ENCODE data around the gene JAML. TPM values are rescaled to one million over a fixed set of nuclear protein-coding genes. Genes with fewer than 3 reads are reported as not detected.

JAML gene
- total and polyA plus RNA-seq, 2 of the 13 experiments (the other 11 are each of a cell fraction or from before 2014, with no cell fraction given), result 2.0 to 3.3 TPM

GRCh38 chr11:118219732-118220131, 5.1 kb downstream of the JAML start:
- DNase-seq (ENCODE audit: low spot score) (no peak), ATAC-seq (no peak), FAIRE-seq (no peak)
- in situ Hi-C loops (cut with HindIII; ENCODE audit: extremely low pct_ligation_motif_present, low pct_unique_long_range_greater_than_20kb) (no loop called here), intact Hi-C loops (cut with micrococcal nuclease; ENCODE audit: unreplicated experiment) (no loop called here)
- peak overlapping the region; percentile 23; the same call in 1 of the 2 replicates for H3K9ac ChIP-seq (ENCODE audit: insufficient read depth, low read depth, low read length)
- H3K36me3 ChIP-seq (replicated peaks in 1 of 2; ENCODE audit: control insufficient read depth in 1 of 2, insufficient read depth in 2 of 2, low read length in 2 of 2), result no peaks in the 10 kb centered on the region
- peak overlapping the region; percentile 16 for H2AFZ ChIP-seq (ENCODE audit: low read length)
- 83% methylated on average over 1 of the region's 1 CpG for WGBS (ENCODE audit: low lambda C conversion rate)
- H3K4me2 ChIP-seq (ENCODE audit: low read depth, low read length), result no peak overlapping the region
- no peak overlapping the region for H3K27ac ChIP-seq (ENCODE audit: extremely low read length, insufficient read depth, low read length)
- no TSS peak for BruUV-seq (replicated peaks)
- peaks cover 37% of the 10 kb centered on the region for H3K4me1 ChIP-seq (ENCODE audit: insufficient read depth, low read length)
- no peaks in the 10 kb centered on the region for H3K79me2 ChIP-seq (ENCODE audit: insufficient read depth, low read length)
- TF ChIP-seq ELF1 (CRISPR knock-in tag; IDR thresholded peaks at IDR 0.05) (peak; percentile 39; the same call in 1 of the 2 replicates), ZNF780A (CRISPR knock-in tag; IDR thresholded peaks at IDR 0.05) (no peak), FOSL1 (CRISPR knock-in tag; IDR thresholded peaks at IDR 0.05; ENCODE audit: borderline replicate concordance) (no peak), ZNF501 (CRISPR knock-in tag; IDR thresholded peaks at IDR 0.05) (0 out of 2 replicates have a peak, but pooled peaks have one; percentile 21), SNAPC4 (CRISPR knock-in tag; IDR thresholded peaks at IDR 0.05) (no peak), ZXDC (CRISPR knock-in tag; IDR thresholded peaks at IDR 0.05) (no peak)
- no peaks in the 10 kb centered on the region for H3K9me3 ChIP-seq (ENCODE audit: low read length)
- H3K27me3 ChIP-seq (ENCODE audit: control insufficient read depth in 1 of 2, insufficient read depth in 2 of 2, low read length in 2 of 2), result no peaks in the 10 kb centered on the region
- POLR2A ChIA-PET, result no interaction called here
- CTCF ChIA-PET (ENCODE audit: low intra/inter-chr PET ratio, low total read pairs), result no interaction called here
- no peaks in the 10 kb centered on the region for H4K20me1 ChIP-seq (ENCODE audit: insufficient read depth, low read length)
- H3K4me3 ChIP-seq (replicated peaks in 1 of 3; ENCODE audit: insufficient read depth in 1 of 3, low read depth in 2 of 3, low read length in 3 of 3), result no peak overlapping the region
